ENCODE measurements around the gene ELMO1. TPM values are rescaled to one million over a fixed set of nuclear protein-coding genes. Genes with fewer than 3 reads are reported as not detected.
A peak's percentile ranks its signal among the peaks of the same experiment; 100 is the strongest.

Gene ELMO1
- total and polyA plus RNA-seq, 2 of the 13 experiments (the other 11 are each of a cell fraction or from before 2014, with no cell fraction given) = 0.11 to 0.17 TPM

GRCh38 chr7:36821617-36822016 lies 627.0 kb downstream of the ELMO1 start (continued):
- TF ChIP-seq, protein P1, sequence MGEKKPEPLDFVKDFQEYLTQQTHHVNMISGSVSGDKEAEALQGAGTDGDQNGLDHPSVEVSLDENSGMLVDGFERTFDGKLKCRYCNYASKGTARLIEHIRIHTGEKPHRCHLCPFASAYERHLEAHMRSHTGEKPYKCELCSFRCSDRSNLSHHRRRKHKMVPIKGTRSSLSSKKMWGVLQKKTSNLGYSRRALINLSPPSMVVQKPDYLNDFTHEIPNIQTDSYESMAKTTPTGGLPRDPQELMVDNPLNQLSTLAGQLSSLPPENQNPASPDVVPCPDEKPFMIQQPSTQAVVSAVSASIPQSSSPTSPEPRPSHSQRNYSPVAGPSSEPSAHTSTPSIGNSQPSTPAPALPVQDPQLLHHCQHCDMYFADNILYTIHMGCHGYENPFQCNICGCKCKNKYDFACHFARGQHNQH (CRISPR knock-in tag; IDR thresholded peaks at IDR 0.05) = no peak
- TF ChIP-seq SMAD3 (CRISPR knock-in tag; IDR thresholded peaks at IDR 0.05) = no peak
- TF ChIP-seq ZNF619 (CRISPR knock-in tag; IDR thresholded peaks at IDR 0.05) = no peak
- TF ChIP-seq NCOR1 (IDR thresholded peaks at IDR 0.05; ENCODE audit: borderline replicate concordance, low read length) = no peak

- Histone ChIP-seq H3K79me2 (ENCODE audit: insufficient read depth, low read length) (no peaks in the 10 kb centered on the region), H3K27ac (ENCODE audit: extremely low read length, insufficient read depth, low read length) (no peak overlapping the region), H3K36me3 (replicated peaks in 1 of 2; ENCODE audit: control insufficient read depth in 1 of 2, insufficient read depth in 2 of 2, low read length in 2 of 2) (no peaks in the 10 kb centered on the region), H3K9me3 (ENCODE audit: low read length) (no peaks in the 10 kb centered on the region), H3K4me1 (ENCODE audit: insufficient read depth, low read length) (no peaks in the 10 kb centered on the region), H3K4me2 (ENCODE audit: low read depth, low read length) (no peak overlapping the region), H3K4me3 (replicated peaks in 1 of 3; ENCODE audit: insufficient read depth in 1 of 3, low read depth in 2 of 3, low read length in 3 of 3) (no peak overlapping the region), H2AFZ (ENCODE audit: low read length) (no peak overlapping the region), H3K9ac (ENCODE audit: insufficient read depth, low read depth, low read length) (no peak overlapping the region), H4K20me1 (ENCODE audit: insufficient read depth, low read length) (no peaks in the 10 kb centered on the region), H3K27me3 (ENCODE audit: control insufficient read depth in 1 of 2, insufficient read depth in 2 of 2, low read length in 2 of 2) (no peaks in the 10 kb centered on the region)
- in situ Hi-C loops (cut with HindIII; ENCODE audit: extremely low pct_ligation_motif_present, low pct_unique_long_range_greater_than_20kb) = no loop called here
- TF ChIP-seq POLR2A (IDR thresholded peaks at IDR 0.05; ENCODE audit: insufficient read depth in 1 of 2, low read depth in 2 of 2, low read length in 2 of 2) (no peak), TCF12 (IDR thresholded peaks at IDR 0.05) (no peak), TCF12 (CRISPR knock-in tag; IDR thresholded peaks at IDR 0.05) (no peak), ISX (CRISPR knock-in tag; conservative IDR thresholded peaks at IDR 0.05) (no peak), ZFP62 (CRISPR knock-in tag; IDR thresholded peaks at IDR 0.05) (no peak), SP1 (IDR thresholded peaks at IDR 0.05) (no peak), SP1 (CRISPR knock-in tag; IDR thresholded peaks at IDR 0.05) (no peak), CEBPB (IDR thresholded peaks at IDR 0.05; ENCODE audit: borderline replicate concordance, low read depth, low read length) (peak; percentile 59; the same call in 1 of the 2 replicates), NFKBIZ (CRISPR knock-in tag; IDR thresholded peaks at IDR 0.05) (no peak)
- POLR2A ChIA-PET = no interaction called here
- DNase-seq (ENCODE audit: low spot score) (no peak), ATAC-seq (no peak), FAIRE-seq (no peak)
- CTCF ChIA-PET (ENCODE audit: low intra/inter-chr PET ratio, low total read pairs) = no interaction called here
- no TSS peak for BruUV-seq (replicated peaks)
- intact Hi-C loops (cut with micrococcal nuclease; ENCODE audit: unreplicated experiment) = no loop called here
These were observed 628.0 kb downstream of the ELMO1 start for GRCh38 chr7:36820527-36821170.

Measured in HepG2 (cell line).